ENCODE measurements around the gene CKS1B.

Gene CKS1B

GRCh38 chr1:154954541-154954940, 19.9 kb upstream of the CKS1B start:
- no peak for TF ChIP-seq POLR2AphosphoS5 (IDR thresholded peaks at IDR 0.05; ENCODE audit: low read depth, low read length)

- TF ChIP-seq FOXP2 (optimal IDR thresholded peaks at IDR 0.05; ENCODE audit: borderline replicate concordance, extremely low read depth, extremely low read length, insufficient read depth) (no peak), SIN3A (IDR thresholded peaks at IDR 0.05; ENCODE audit: borderline replicate concordance, insufficient read depth, low read length) (no peak), TAF1 (IDR thresholded peaks at IDR 0.05; ENCODE audit: borderline replicate concordance, insufficient read depth, low read length) (no peak), REST (IDR thresholded peaks at IDR 0.05; ENCODE audit: insufficient read depth in 1 of 2, low read depth in 2 of 2, low read length in 2 of 2) (no peak), POLR2AphosphoS5 (IDR thresholded peaks at IDR 0.05; ENCODE audit: low read depth, low read length) (no peak)
Observed at GRCh38 chr1:154955039-154955717, 19.3 kb upstream of the CKS1B start.

GRCh38 chr1:154955718-154956543, 18.6 kb upstream of the CKS1B start, which contains the start of gene PBXIP1:
TSS of gene PBXIP1 (minus strand) at chr1:154956099. CDS start at chr1:154953721, 2,378 bp downstream.
- TF ChIP-seq FOXP2 (optimal IDR thresholded peaks at IDR 0.05; ENCODE audit: borderline replicate concordance, extremely low read depth, extremely low read length, insufficient read depth): no peak
- no peak for TF ChIP-seq SIN3A (IDR thresholded peaks at IDR 0.05; ENCODE audit: borderline replicate concordance, insufficient read depth, low read length)

GRCh38 chr1:154956544-154956941, 17.9 kb upstream of the CKS1B start:
- TF ChIP-seq POLR2AphosphoS5 (IDR thresholded peaks at IDR 0.05; ENCODE audit: low read depth, low read length): peak; percentile 35; the same call in 1 of the 2 replicates
- no peak for TF ChIP-seq REST (IDR thresholded peaks at IDR 0.05; ENCODE audit: insufficient read depth in 1 of 2, low read depth in 2 of 2, low read length in 2 of 2)

- TF ChIP-seq POLR2AphosphoS5 (IDR thresholded peaks at IDR 0.05; ENCODE audit: low read depth, low read length): no peak
- no peak for TF ChIP-seq TAF1 (IDR thresholded peaks at IDR 0.05; ENCODE audit: borderline replicate concordance, insufficient read depth, low read length)
Observed at GRCh38 chr1:154957091-154957657, 17.3 kb upstream of the CKS1B start.

GRCh38 chr1:154958036-154958435, 16.4 kb upstream of the CKS1B start:
- TF ChIP-seq FOXP2 (optimal IDR thresholded peaks at IDR 0.05; ENCODE audit: borderline replicate concordance, extremely low read depth, extremely low read length, insufficient read depth): no peak
- no peak for TF ChIP-seq TAF1 (IDR thresholded peaks at IDR 0.05; ENCODE audit: borderline replicate concordance, insufficient read depth, low read length)
- TF ChIP-seq POLR2AphosphoS5 (IDR thresholded peaks at IDR 0.05; ENCODE audit: low read depth, low read length): no peak

GRCh38 chr1:154958681-154959425, 15.6 kb upstream of the CKS1B start:
- no peak for TF ChIP-seq SIN3A (IDR thresholded peaks at IDR 0.05; ENCODE audit: borderline replicate concordance, insufficient read depth, low read length)
- no peak for TF ChIP-seq REST (IDR thresholded peaks at IDR 0.05; ENCODE audit: insufficient read depth in 1 of 2, low read depth in 2 of 2, low read length in 2 of 2)
- no peak for TF ChIP-seq FOXP2 (optimal IDR thresholded peaks at IDR 0.05; ENCODE audit: borderline replicate concordance, extremely low read depth, extremely low read length, insufficient read depth)
- no peak for TF ChIP-seq POLR2AphosphoS5 (IDR thresholded peaks at IDR 0.05; ENCODE audit: low read depth, low read length)
- no peak for TF ChIP-seq TAF1 (IDR thresholded peaks at IDR 0.05; ENCODE audit: borderline replicate concordance, insufficient read depth, low read length)
